Activated CD4-positive, alpha-beta T cell treated with anti-CD3 and anti-CD28 coated beads, Interleukin-2, Interleukin-6, amounts not matched to agents 100 ng/mL and 50 ng/mL, durations not matched to agents 16 hours and 8 hours (primary cell): ENCODE data around the gene ZSWIM4.
"Not testable (repeated sequence)": the region's sequence is repeated elsewhere in the genome, so short reads cannot be mapped to it uniquely, and the experiment has no call there.

ENCODE experiments used
- DNase-seq: peaks from one replicate; pipeline ENCODE4 v3.0.0-alpha.2; 2020

ZSWIM4 gene

GRCh38 chr19:13852171-13852707, 57.0 kb downstream of the ZSWIM4 start:
- DNase-seq: not testable (repeated sequence)

GRCh38 chr19:13856497-13856896, 61.3 kb downstream of the ZSWIM4 start:
- DNase-seq: no peak

- DNase-seq: no peak
Measured at GRCh38 chr19:13859361-13859880, 64.2 kb downstream of the ZSWIM4 start.

GRCh38 chr19:13860679-13861391, 65.6 kb downstream of the ZSWIM4 start:
- DNase-seq: no peak

- no peak for DNase-seq
Measured at GRCh38 chr19:13861392-13861713, 66.1 kb downstream of the ZSWIM4 start.

GRCh38 chr19:13861714-13862531, 66.7 kb downstream of the ZSWIM4 start:
- peak; percentile 93 for DNase-seq

GRCh38 chr19:13864046-13864666, 68.9 kb downstream of the ZSWIM4 start:
- no peak for DNase-seq

GRCh38 chr19:13864667-13865570, 69.7 kb downstream of the ZSWIM4 start:
- no peak for DNase-seq

- DNase-seq: no peak
Measured at GRCh38 chr19:13865571-13866462, 70.6 kb downstream of the ZSWIM4 start.

GRCh38 chr19:13866463-13867046, 71.3 kb downstream of the ZSWIM4 start:
- DNase-seq: no peak

GRCh38 chr19:13868663-13869062, 73.4 kb downstream of the ZSWIM4 start:
- no peak for DNase-seq

- no peak for DNase-seq
Measured at GRCh38 chr19:13869281-13869680, 74.0 kb downstream of the ZSWIM4 start.

GRCh38 chr19:13870873-13871272, 75.6 kb downstream of the ZSWIM4 start:
- DNase-seq: no peak

GRCh38 chr19:13872339-13872694, 77.1 kb downstream of the ZSWIM4 start:
- no peak for DNase-seq

GRCh38 chr19:13872695-13873389, 77.6 kb downstream of the ZSWIM4 start:
- DNase-seq: no peak

GRCh38 chr19:13873834-13874515, 78.7 kb downstream of the ZSWIM4 start:
- DNase-seq: no peak

GRCh38 chr19:13875824-13876223, 80.6 kb downstream of the ZSWIM4 start:
- no peak for DNase-seq

GRCh38 chr19:13876834-13877233, 81.6 kb downstream of the ZSWIM4 start, which contains the start of gene NANOS3:
TSS of gene NANOS3 (plus strand) at chr19:13877134. CDS start at chr19:13877249, 115 bp downstream.
- DNase-seq: no peak

- no peak for DNase-seq
Measured at GRCh38 chr19:13877303-13877702, 82.1 kb downstream of the ZSWIM4 start.
